ENCODE results near the gene TATDN2.
"Not testable (repeated sequence)": the region's sequence is repeated elsewhere in the genome, so short reads cannot be mapped to it uniquely, and the experiment has no call there.

TATDN2 gene

GRCh38 chr3:10259798-10260197 is 11.5 kb downstream of the TATDN2 start:
- TF ChIP-seq CTCF (IDR thresholded peaks at IDR 0.05; ENCODE audit: low read length, missing control alignments): no peak
- H3K4me3 ChIP-seq (replicated peaks; ENCODE audit: low read depth, low read length): no peak overlapping the region
- no peak for DNase-seq (ENCODE audit: low read depth)

- no peak for DNase-seq (ENCODE audit: low read depth)
- no peak for TF ChIP-seq CTCF (IDR thresholded peaks at IDR 0.05; ENCODE audit: low read length, missing control alignments)
- H3K4me3 ChIP-seq (replicated peaks; ENCODE audit: low read depth, low read length): no peak overlapping the region
Measured at GRCh38 chr3:10260211-10260701, 12.0 kb downstream of the TATDN2 start.

GRCh38 chr3:10262027-10262426 is 13.8 kb downstream of the TATDN2 start:
- no peak overlapping the region for H3K4me3 ChIP-seq (replicated peaks; ENCODE audit: low read depth, low read length)
- no peak for TF ChIP-seq CTCF (IDR thresholded peaks at IDR 0.05; ENCODE audit: low read length, missing control alignments)
- no peak for DNase-seq (ENCODE audit: low read depth)

- TF ChIP-seq CTCF (IDR thresholded peaks at IDR 0.05; ENCODE audit: low read length, missing control alignments): peak; percentile 56
- no peak overlapping the region for H3K4me3 ChIP-seq (replicated peaks; ENCODE audit: low read depth, low read length)
- peak; percentile 58 for DNase-seq (ENCODE audit: low read depth)
Measured at GRCh38 chr3:10263646-10264363, 15.5 kb downstream of the TATDN2 start.

GRCh38 chr3:10265833-10266232 is 17.6 kb downstream of the TATDN2 start:
- H3K4me3 ChIP-seq (replicated peaks; ENCODE audit: low read depth, low read length): no peak overlapping the region
- TF ChIP-seq CTCF (IDR thresholded peaks at IDR 0.05; ENCODE audit: low read length, missing control alignments): no peak
- no peak for DNase-seq (ENCODE audit: low read depth)

GRCh38 chr3:10266936-10267335 is 18.7 kb downstream of the TATDN2 start:
- not testable (repeated sequence) for DNase-seq (ENCODE audit: low read depth); H3K4me3 ChIP-seq (replicated peaks; ENCODE audit: low read depth, low read length)

GRCh38 chr3:10268116-10268515 is 19.9 kb downstream of the TATDN2 start:
- H3K4me3 ChIP-seq (replicated peaks; ENCODE audit: low read depth, low read length): no peak overlapping the region
- DNase-seq (ENCODE audit: low read depth): no peak
- TF ChIP-seq CTCF (IDR thresholded peaks at IDR 0.05; ENCODE audit: low read length, missing control alignments): no peak
